Erythroblast (primary cell): ENCODE data around the gene TRMT11.
"Not testable (repeated sequence)": the region's sequence is repeated elsewhere in the genome, so short reads cannot be mapped to it uniquely, and the experiment has no call there.

Source experiments
- DNase-seq, 2 experiments: peaks; one replicate each; lab custom pipeline; 2025; lab: John Stamatoyannopoulos, UW
- GATA1 ChIP-seq: IDR thresholded peaks from 2 replicates; pipeline ENCODE4 v1.6.1; 2011; ENCODE audit warnings: low read depth, mild to moderate bottlenecking, control low read depth, low read length, moderate library complexity
- POLR2A ChIP-seq: IDR thresholded peaks from 2 replicates; pipeline ENCODE4 v1.6.1; 2011; ENCODE audit warnings: mild to moderate bottlenecking, low read length

The TRMT11 gene

DNA sequence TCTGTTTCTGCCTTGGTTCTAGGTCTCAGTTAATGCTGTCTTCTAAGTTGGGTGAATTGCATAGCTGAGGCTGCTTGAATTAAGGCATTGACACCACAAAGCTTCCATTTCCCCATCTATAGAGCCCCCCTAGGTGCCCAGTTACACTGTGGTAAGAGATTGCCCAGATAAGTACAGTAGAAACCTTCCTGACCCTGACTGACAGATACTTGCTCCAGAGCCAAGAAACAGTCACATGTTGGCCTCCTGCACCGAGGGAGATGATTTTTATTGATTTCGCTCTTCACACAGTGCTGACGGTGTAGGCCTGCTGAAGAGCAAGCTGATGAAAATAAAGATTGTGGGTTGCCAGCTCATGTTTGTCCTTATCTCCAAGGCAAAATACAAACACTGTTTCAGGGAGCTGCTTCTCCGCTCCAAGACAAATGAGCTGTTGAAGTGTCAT is 67.9 kb downstream of the TRMT11 start:
- peak; percentile 62 to 90 for DNase-seq
- no peak for TF ChIP-seq POLR2A
- no peak for TF ChIP-seq GATA1

GRCh38 chr6:126054802-126055201 is 68.5 kb downstream of the TRMT11 start:
- TF ChIP-seq GATA1 = no peak
- no peak for TF ChIP-seq POLR2A
- no peak for DNase-seq

GRCh38 chr6:126055449-126055848 is 69.1 kb downstream of the TRMT11 start:
- DNase-seq = no peak
- TF ChIP-seq GATA1 (no peak), POLR2A (no peak)

- peak; percentile 32 to 78 for DNase-seq
- TF ChIP-seq POLR2A (no peak), GATA1 (no peak)
Measured at GRCh38 chr6:126056355-126057004, 70.1 kb downstream of the TRMT11 start.

- not testable (repeated sequence) for DNase-seq
Measured at GRCh38 chr6:126058085-126058484, 71.7 kb downstream of the TRMT11 start.

DNA sequence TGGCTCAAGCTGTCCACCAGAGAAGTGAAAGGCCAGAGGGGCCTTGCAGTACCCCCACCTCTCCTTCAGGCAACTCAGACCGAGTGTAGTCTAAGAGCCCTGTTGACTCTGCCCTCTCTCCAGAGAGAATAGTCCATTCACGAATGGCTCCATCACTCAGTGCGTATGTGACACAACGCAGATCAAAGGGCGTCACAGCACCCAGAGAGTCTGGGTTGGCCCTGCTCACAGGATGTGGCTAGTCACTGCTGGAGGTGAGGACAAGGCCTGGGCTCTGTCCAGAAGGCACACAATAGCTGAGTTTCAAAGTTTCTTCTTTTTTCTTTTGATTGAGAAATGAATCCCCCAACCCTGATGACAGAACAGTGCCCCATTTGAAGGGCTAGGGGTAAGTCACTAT is 74.1 kb downstream of the TRMT11 start:
- TF ChIP-seq POLR2A = no peak
- TF ChIP-seq GATA1 = no peak
- no peak for DNase-seq

DNA sequence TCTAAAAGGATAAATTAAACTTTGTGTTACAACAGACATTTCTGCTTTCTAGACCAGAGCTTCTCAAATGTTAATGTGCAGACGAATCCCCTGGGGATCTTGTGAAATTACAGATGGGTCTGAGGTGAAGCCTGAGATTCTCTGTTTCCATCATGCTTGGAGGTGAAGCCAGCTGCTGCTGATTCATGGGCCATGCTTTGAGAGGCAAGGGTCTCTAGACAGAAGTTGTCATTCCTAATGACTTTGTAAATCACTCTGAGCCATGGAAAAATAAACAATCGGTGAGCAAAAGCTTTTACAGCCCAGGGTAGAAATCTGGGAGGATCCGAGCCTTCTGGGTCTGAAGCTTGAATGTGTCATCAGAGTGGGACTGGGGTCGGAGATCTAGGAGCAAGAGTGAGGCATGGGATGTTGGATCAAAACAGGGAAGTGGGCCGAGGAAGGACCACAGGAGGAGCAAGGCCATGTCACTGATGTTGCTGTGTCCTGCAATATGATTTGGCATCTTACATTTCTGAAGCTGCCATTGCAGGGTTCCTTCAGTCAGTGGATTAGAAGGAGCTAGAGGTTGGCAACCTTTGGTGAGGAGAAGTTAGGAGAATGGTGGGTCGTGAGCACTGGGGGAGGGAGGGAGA is 77.3 kb downstream of the TRMT11 start:
- no peak for TF ChIP-seq GATA1
- TF ChIP-seq POLR2A = no peak
- DNase-seq = no peak

DNA sequence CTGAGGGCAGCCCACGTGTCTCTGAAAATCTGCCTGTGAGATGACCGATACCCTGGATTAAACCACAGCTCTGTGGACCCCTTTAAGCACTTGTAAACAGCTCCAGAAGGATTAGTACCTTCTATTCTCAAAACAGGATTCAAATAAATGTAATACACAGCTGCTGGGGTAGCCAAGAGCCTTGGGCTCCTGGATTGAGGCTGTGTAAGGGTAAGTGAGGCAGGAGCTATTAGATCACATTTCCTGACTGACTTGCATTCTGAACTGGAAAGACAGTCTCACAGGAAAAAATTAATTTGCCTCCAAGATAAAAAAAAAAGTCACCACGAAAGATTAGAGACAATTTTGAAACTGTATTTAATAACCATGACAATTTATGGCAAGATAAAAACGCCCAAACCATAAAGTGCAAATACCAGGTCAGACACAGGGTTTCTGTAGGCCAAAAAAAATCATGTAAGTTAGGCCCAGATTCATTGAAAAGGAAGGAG is 78.0 kb downstream of the TRMT11 start:
- DNase-seq = no peak
- TF ChIP-seq POLR2A (no peak), GATA1 (no peak)

- TF ChIP-seq GATA1 (no peak), POLR2A (no peak)
- DNase-seq = peak; percentile 45 to 48
Measured at GRCh38 chr6:126064748-126065401, 78.5 kb downstream of the TRMT11 start.

GRCh38 chr6:126066053-126067048 is 80.0 kb downstream of the TRMT11 start:
- DNase-seq = no peak
- TF ChIP-seq POLR2A (no peak), GATA1 (no peak)

- DNase-seq = no peak
- no peak for TF ChIP-seq GATA1
- no peak for TF ChIP-seq POLR2A
Measured at GRCh38 chr6:126067073-126067472, 80.7 kb downstream of the TRMT11 start.

- no peak for DNase-seq
- no peak for TF ChIP-seq POLR2A
- no peak for TF ChIP-seq GATA1
Measured at GRCh38 chr6:126069449-126069848, 83.1 kb downstream of the TRMT11 start.

- TF ChIP-seq POLR2A (no peak), GATA1 (no peak)
Measured at GRCh38 chr6:126071000-126071647, 84.8 kb downstream of the TRMT11 start.

More at GRCh38 chr6:126071000-126071647, 84.8 kb downstream of the TRMT11 start:
- no peak for DNase-seq
